GM19239 (cell line): ENCODE results near the gene CAMK1.
A peak's percentile ranks its signal among the peaks of the same experiment; 100 is the strongest.

Experiments
- DNase-seq: peaks from one replicate; pipeline ENCODE4 v3.0.0; 2011; ENCODE audit warnings: low spot score; ENCODE audit not compliant: insufficient read length
- FAIRE-seq: peaks from 2 replicates; lab custom pipeline; 2011; peaks lifted over from hg19 to GRCh38; lab: Jason Lieb, UNC

The CAMK1 gene

GRCh38 chr3:9794400-9794799 lies 24.7 kb upstream of the CAMK1 start:
- DNase-seq: no peak
- no peak for FAIRE-seq

- FAIRE-seq (peak; percentile 4), DNase-seq (no peak)
Measured at GRCh38 chr3:9793161-9793781, 23.5 kb upstream of the CAMK1 start.

- FAIRE-seq (peak; percentile 82), DNase-seq (peak; percentile 83)
Measured at GRCh38 chr3:9792405-9793160, 22.8 kb upstream of the CAMK1 start, which contains the start of the genes ARPC4 and TADA3. Gene ARPC4, plus strand, starts transcription at chr3:9793082. Its CDS starts 40 bp downstream, at chr3:9793122. Gene TADA3, minus strand, starts transcription at chr3:9792473. Its CDS starts 1,007 bp downstream, at chr3:9791466.

- FAIRE-seq (peak; percentile 14), DNase-seq (no peak)
Measured at GRCh38 chr3:9791790-9792404, 22.1 kb upstream of the CAMK1 start.

GRCh38 chr3:9791127-9791526 lies 21.4 kb upstream of the CAMK1 start:
- DNase-seq (no peak), FAIRE-seq (no peak)

- no peak for DNase-seq
- FAIRE-seq: no peak
Measured at GRCh38 chr3:9787714-9788113, 18.0 kb upstream of the CAMK1 start.

- no peak for FAIRE-seq
- no peak for DNase-seq
Measured at GRCh38 chr3:9786825-9787669, 17.3 kb upstream of the CAMK1 start.

- no peak for DNase-seq
- no peak for FAIRE-seq
Measured at GRCh38 chr3:9786209-9786739, 16.5 kb upstream of the CAMK1 start.

GRCh38 chr3:9785602-9786001 lies 15.9 kb upstream of the CAMK1 start:
- DNase-seq: no peak
- no peak for FAIRE-seq

- DNase-seq (no peak), FAIRE-seq (no peak)
Measured at GRCh38 chr3:9784965-9785364, 15.2 kb upstream of the CAMK1 start.

- FAIRE-seq (no peak), DNase-seq (no peak)
Measured at GRCh38 chr3:9783954-9784353, 14.2 kb upstream of the CAMK1 start.

GRCh38 chr3:9782770-9783169 lies 13.0 kb upstream of the CAMK1 start:
- FAIRE-seq (no peak), DNase-seq (no peak)

- FAIRE-seq (no peak), DNase-seq (no peak)
Measured at GRCh38 chr3:9781978-9782603, 12.3 kb upstream of the CAMK1 start.

- FAIRE-seq (no peak), DNase-seq (no peak)
Measured at GRCh38 chr3:9781551-9781950, 11.8 kb upstream of the CAMK1 start.

- no peak for DNase-seq
- FAIRE-seq: no peak
Measured at GRCh38 chr3:9780910-9781309, 11.2 kb upstream of the CAMK1 start.

GRCh38 chr3:9780458-9780812 lies 10.7 kb upstream of the CAMK1 start:
- DNase-seq (no peak), FAIRE-seq (no peak)

GRCh38 chr3:9779721-9780457 lies 10.1 kb upstream of the CAMK1 start:
- DNase-seq (no peak), FAIRE-seq (peak; percentile 60)

- DNase-seq (no peak), FAIRE-seq (no peak)
Measured at GRCh38 chr3:9779075-9779593, 9.4 kb upstream of the CAMK1 start.
